MCF 10A (cell line): Measurements from ENCODE around the gene KLK10. TPM values are rescaled to one million over a fixed set of nuclear protein-coding genes. Genes with fewer than 3 reads are reported as not detected.

ENCODE experiments used
- BruUV-seq: library from RNA; stranded (reverse); fragments of 400-500 nt; replicated peaks from 2 replicates; lab custom pipeline; 2021; lab: Mats Ljungman, UMichigan
- CTCF ChIA-PET: fragments of 300-600 bp; sonication (Branson Sonifier 250); formaldehyde crosslinking; extraction: SDS; loops from one replicate; lab custom pipeline; 2021; ENCODE audit warnings: antibody characterized with exemption, inconsistent platforms; lab: Yijun Ruan, JAX
- POLR2A ChIA-PET: fragments of 300-600, 350-650 bp; sonication (Branson Sonifier 250); formaldehyde crosslinking; extraction: SDS; loops from one replicate; lab custom pipeline; 2020; ENCODE audit warnings: antibody characterized with exemption, inconsistent platforms; lab: Yijun Ruan, JAX
- DNase-seq: peaks from one replicate; pipeline ENCODE4 v3.0.0-alpha.2; 2018; ENCODE audit not compliant: unreplicated experiment
- H3K27ac Mint-ChIP-seq: one replicate; pipeline ENCODE4 v1.8.0; 2022; ENCODE audit warnings: mild to moderate bottlenecking, low read depth, mixed read lengths; ENCODE audit not compliant: unreplicated experiment
- H3K27me3 Mint-ChIP-seq: one replicate; pipeline ENCODE4 v1.8.0; 2022; ENCODE audit warnings: mixed read lengths; ENCODE audit not compliant: insufficient read depth, unreplicated experiment
- H3K36me3 Mint-ChIP-seq: one replicate; pipeline ENCODE4 v1.8.0; 2022; ENCODE audit warnings: mild to moderate bottlenecking, moderate library complexity, mixed read lengths; ENCODE audit not compliant: insufficient read depth, unreplicated experiment
- H3K4me1 Mint-ChIP-seq: one replicate; pipeline ENCODE4 v1.8.0; 2022; ENCODE audit warnings: mixed read lengths; ENCODE audit not compliant: insufficient read depth, unreplicated experiment
- H3K4me3 Mint-ChIP-seq: one replicate; pipeline ENCODE4 v1.8.0; 2022; ENCODE audit warnings: mild to moderate bottlenecking, moderate library complexity, mixed read lengths; ENCODE audit not compliant: unreplicated experiment
- H3K9me3 Mint-ChIP-seq: one replicate; pipeline ENCODE4 v1.8.0; 2022; ENCODE audit warnings: mixed read lengths; ENCODE audit not compliant: unreplicated experiment
- CTCF ChIP-seq: fragments of 200-600 bp; IDR thresholded peaks from one replicate; pipeline ENCODE4 v1.8.0; 2022; ENCODE audit warnings: antibody characterized with exemption, mild to moderate bottlenecking; ENCODE audit not compliant: unreplicated experiment
- intact Hi-C: fragments of 100-400 bp; cut with micrococcal nuclease; formaldehyde crosslinking; loops from 2 replicates; pipeline ENCODE4 v1.14.1; 2022
- total RNA-seq: library from RNA; stranded (reverse); gene quantifications from 2 replicates; pipeline ENCODE4 v1.2.3, GENCODE V29; 2022

Gene KLK10
- total RNA-seq, 1 experiment from 2014 or later: not detected

DNA sequence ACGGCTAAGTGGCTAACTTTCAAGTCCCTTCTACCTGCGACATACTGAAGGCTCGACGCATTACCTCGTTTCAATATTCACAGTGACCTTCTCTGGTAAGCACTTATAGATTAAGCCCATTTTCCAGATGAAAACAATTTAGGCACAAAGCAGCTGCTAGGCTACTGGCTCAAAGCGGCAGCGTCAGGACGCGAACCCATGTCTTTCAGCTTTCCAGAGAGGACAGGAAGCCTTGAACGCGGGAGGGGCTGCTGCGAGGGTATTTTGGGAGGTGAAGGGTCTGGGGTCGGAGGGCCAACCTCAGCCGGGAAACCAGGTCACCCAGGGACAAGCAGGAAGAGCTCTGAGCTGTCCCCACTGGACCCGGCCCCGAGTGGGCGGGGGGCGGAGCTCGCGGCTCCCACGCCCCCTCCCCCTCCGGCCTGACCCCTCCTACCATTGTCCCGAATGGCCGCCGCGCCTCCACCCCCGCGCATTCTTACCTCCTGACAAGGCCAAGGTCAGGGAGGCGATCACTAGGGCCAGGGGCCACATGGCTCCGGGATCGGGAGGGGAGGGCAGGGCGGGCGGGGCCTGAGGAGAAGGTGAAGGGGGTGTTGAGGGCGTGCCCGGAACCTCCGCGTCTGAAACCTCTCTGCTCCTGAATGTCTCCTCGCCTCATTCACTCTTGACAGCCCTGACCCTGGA, 45.2 kb upstream of the KLK10 start, which contains the start of gene KLK13:
TSS of gene KLK13 (minus strand) at position 559 of the 687 bp plus-strand sequence. CDS start at position 534, 25 bp downstream.
- Mint-ChIP-seq H3K4me3 (no peak within 1 kb of the TSS), H3K27ac (no peak within 1 kb of the TSS), H3K27me3 (no peaks in the 10 kb centered on the region), H3K9me3 (peaks cover 27% of the 10 kb centered on the region), H3K36me3 (no peaks in the 10 kb centered on the region), H3K4me1 (no peaks in the 10 kb centered on the region)
- DNase-seq: no peak
- ChIA-PET CTCF (interaction anchor here (0.6 to 0.7 kb wide), 2 partner anchors 92 to 843 kb away, joined by 3 read pairs; no protein-coding TSS in a partner anchor), POLR2A (interaction anchor here (0.6 kb wide), 1 partner anchor 1136 kb away, joined by 3 read pairs; no protein-coding TSS in a partner anchor)
- no peak for TF ChIP-seq CTCF
- BruUV-seq: no TSS peak
- intact Hi-C loops: no loop called here

DNA sequence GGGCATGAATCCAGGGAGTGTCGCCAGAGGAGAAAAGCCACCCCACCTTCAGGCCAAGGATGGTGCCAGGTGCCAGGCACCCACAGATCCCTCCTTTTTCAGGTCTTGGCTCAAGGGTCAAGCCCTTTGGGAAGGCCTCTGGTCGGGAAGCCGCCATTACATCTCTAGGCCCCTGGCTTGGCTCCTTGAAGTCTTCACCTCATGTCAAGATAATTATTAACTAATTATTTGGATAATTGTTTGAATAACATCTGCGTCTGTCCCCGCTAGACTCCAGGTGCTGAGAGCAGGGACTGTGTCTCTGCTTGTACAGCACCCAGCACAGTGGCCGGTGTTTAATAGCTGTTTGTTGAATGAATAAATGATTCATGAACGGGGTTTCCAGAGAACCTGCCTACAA, 44.2 kb upstream of the KLK10 start:
- Mint-ChIP-seq H3K36me3 (no peaks in the 10 kb centered on the region), H3K27ac (no peak overlapping the region), H3K27me3 (no peaks in the 10 kb centered on the region), H3K9me3 (peaks cover 32% of the 10 kb centered on the region), H3K4me1 (no peaks in the 10 kb centered on the region), H3K4me3 (no peak overlapping the region)
- ChIA-PET CTCF (interaction anchor here (0.6 to 0.7 kb wide), 2 partner anchors 61 to 598 kb away, joined by 3 read pairs; no protein-coding TSS in a partner anchor), POLR2A (no interaction called here)
- intact Hi-C loops: no loop called here
- no peak for DNase-seq
- BruUV-seq: no TSS peak
- TF ChIP-seq CTCF: no peak

- ChIA-PET CTCF (no interaction called here), POLR2A (no interaction called here)
- Mint-ChIP-seq H3K36me3 (no peaks in the 10 kb centered on the region), H3K9me3 (peaks cover 33% of the 10 kb centered on the region), H3K4me3 (no peak overlapping the region), H3K4me1 (no peaks in the 10 kb centered on the region), H3K27me3 (no peaks in the 10 kb centered on the region), H3K27ac (no peak overlapping the region)
- no TSS peak for BruUV-seq
- no peak for DNase-seq
- intact Hi-C loops: no loop called here
- TF ChIP-seq CTCF: no peak
Observed at GRCh38 chr19:51060973-51061372, 41.5 kb upstream of the KLK10 start.

DNA sequence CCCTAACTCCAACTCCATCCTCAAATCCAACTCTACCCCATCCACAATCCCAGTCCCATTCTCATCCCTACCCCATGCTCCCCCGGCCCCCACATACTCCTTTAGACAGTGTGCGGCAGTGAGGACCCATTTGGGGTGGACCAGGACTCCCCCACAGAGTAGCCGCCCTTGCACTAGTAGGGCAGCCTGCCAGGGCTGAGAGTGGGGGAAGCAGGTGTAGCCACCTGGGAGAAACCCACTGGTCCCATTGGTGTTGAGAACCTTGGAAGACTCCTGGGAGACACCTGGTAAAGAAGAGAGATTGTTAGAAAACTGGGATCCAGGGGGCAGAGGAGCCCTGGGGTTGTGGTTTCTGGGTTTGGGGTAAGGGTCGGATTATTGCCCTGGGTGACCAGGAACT, 40.8 kb upstream of the KLK10 start:
- Mint-ChIP-seq H3K27ac (no peak overlapping the region), H3K4me3 (no peak overlapping the region), H3K9me3 (peaks cover 35% of the 10 kb centered on the region), H3K36me3 (no peaks in the 10 kb centered on the region), H3K4me1 (no peaks in the 10 kb centered on the region), H3K27me3 (no peaks in the 10 kb centered on the region)
- no peak for DNase-seq
- TF ChIP-seq CTCF: no peak
- ChIA-PET POLR2A (no interaction called here), CTCF (interaction anchor here (0.6 kb wide), 1 partner anchor 23 kb away, joined by 3 read pairs; no protein-coding TSS in a partner anchor)
- intact Hi-C loops: no loop called here
- BruUV-seq: no TSS peak
